ENCODE results near the gene C1QTNF8.

Gene C1QTNF8

GRCh38 chr16:1142911-1143310, 46.9 kb upstream of the C1QTNF8 start:
- no peak for TF ChIP-seq SIN3A (IDR thresholded peaks at IDR 0.05; ENCODE audit: borderline replicate concordance, insufficient read depth, low read length)
- TF ChIP-seq POLR2AphosphoS5 (IDR thresholded peaks at IDR 0.05; ENCODE audit: low read depth, low read length): no peak
- TF ChIP-seq REST (IDR thresholded peaks at IDR 0.05; ENCODE audit: insufficient read depth in 1 of 2, low read depth in 2 of 2, low read length in 2 of 2): no peak
- no peak for TF ChIP-seq FOXP2 (optimal IDR thresholded peaks at IDR 0.05; ENCODE audit: borderline replicate concordance, extremely low read depth, extremely low read length, insufficient read depth)
- TF ChIP-seq TAF1 (IDR thresholded peaks at IDR 0.05; ENCODE audit: borderline replicate concordance, insufficient read depth, low read length): no peak

- TF ChIP-seq SIN3A (IDR thresholded peaks at IDR 0.05; ENCODE audit: borderline replicate concordance, insufficient read depth, low read length) (no peak), TAF1 (IDR thresholded peaks at IDR 0.05; ENCODE audit: borderline replicate concordance, insufficient read depth, low read length) (no peak), FOXP2 (optimal IDR thresholded peaks at IDR 0.05; ENCODE audit: borderline replicate concordance, extremely low read depth, extremely low read length, insufficient read depth) (no peak), REST (IDR thresholded peaks at IDR 0.05; ENCODE audit: insufficient read depth in 1 of 2, low read depth in 2 of 2, low read length in 2 of 2) (no peak), POLR2AphosphoS5 (IDR thresholded peaks at IDR 0.05; ENCODE audit: low read depth, low read length) (no peak)
Observed at GRCh38 chr16:1141716-1142115, 45.7 kb upstream of the C1QTNF8 start.

GRCh38 chr16:1141191-1141590, 45.1 kb upstream of the C1QTNF8 start:
- TF ChIP-seq FOXP2 (optimal IDR thresholded peaks at IDR 0.05; ENCODE audit: borderline replicate concordance, extremely low read depth, extremely low read length, insufficient read depth): no peak
- no peak for TF ChIP-seq SIN3A (IDR thresholded peaks at IDR 0.05; ENCODE audit: borderline replicate concordance, insufficient read depth, low read length)
- TF ChIP-seq POLR2AphosphoS5 (IDR thresholded peaks at IDR 0.05; ENCODE audit: low read depth, low read length): no peak
- no peak for TF ChIP-seq REST (IDR thresholded peaks at IDR 0.05; ENCODE audit: insufficient read depth in 1 of 2, low read depth in 2 of 2, low read length in 2 of 2)

GRCh38 chr16:1140582-1141162, 44.6 kb upstream of the C1QTNF8 start:
- TF ChIP-seq SIN3A (IDR thresholded peaks at IDR 0.05; ENCODE audit: borderline replicate concordance, insufficient read depth, low read length) (no peak), FOXP2 (optimal IDR thresholded peaks at IDR 0.05; ENCODE audit: borderline replicate concordance, extremely low read depth, extremely low read length, insufficient read depth) (no peak), POLR2AphosphoS5 (IDR thresholded peaks at IDR 0.05; ENCODE audit: low read depth, low read length) (no peak), TAF1 (IDR thresholded peaks at IDR 0.05; ENCODE audit: borderline replicate concordance, insufficient read depth, low read length) (no peak), REST (IDR thresholded peaks at IDR 0.05; ENCODE audit: insufficient read depth in 1 of 2, low read depth in 2 of 2, low read length in 2 of 2) (no peak)

GRCh38 chr16:1137604-1138003, 41.6 kb upstream of the C1QTNF8 start:
- no peak for TF ChIP-seq SIN3A (IDR thresholded peaks at IDR 0.05; ENCODE audit: borderline replicate concordance, insufficient read depth, low read length)
- no peak for TF ChIP-seq POLR2AphosphoS5 (IDR thresholded peaks at IDR 0.05; ENCODE audit: low read depth, low read length)
- TF ChIP-seq FOXP2 (optimal IDR thresholded peaks at IDR 0.05; ENCODE audit: borderline replicate concordance, extremely low read depth, extremely low read length, insufficient read depth): no peak
- TF ChIP-seq REST (IDR thresholded peaks at IDR 0.05; ENCODE audit: insufficient read depth in 1 of 2, low read depth in 2 of 2, low read length in 2 of 2): no peak
- TF ChIP-seq TAF1 (IDR thresholded peaks at IDR 0.05; ENCODE audit: borderline replicate concordance, insufficient read depth, low read length): no peak

Data from PFSK-1 (cell line).